Right lobe of liver (tissue), 6 donors: ENCODE measurements around the gene BUB3. TPM values are rescaled to one million over a fixed set of nuclear protein-coding genes. Genes with fewer than 3 reads are reported as not detected.
A peak's percentile ranks its signal among the peaks of the same experiment; 100 is the strongest.

Source experiments
- ATAC-seq, 4 donors: fragments of 200-7000 bp; cut with Tn5 transposase; one replicate each; pipeline ENCODE4 v1.9.1; 2020; ENCODE audit warnings: mild to moderate bottlenecking in 4 of 4, moderate library complexity in 4 of 4
- DNase-seq, 3 donors: peaks; one replicate each; pipeline ENCODE4 v3.0.0-alpha.2; 2020
- H3K27ac ChIP-seq, 3 donors: fragments of 200-600 bp; one replicate each; pipeline ENCODE4 v1.8.0; 2022
- H3K27me3 ChIP-seq, 2 donors: fragments of 200-600 bp; one replicate each; pipeline ENCODE4 v1.8.0; 2022
- H3K36me3 ChIP-seq, 4 donors: fragments of 200-600 bp; sonication (generic) in 1 of 4; one replicate each; pipeline versions ENCODE4 v1.5.1 to v1.8.0; 2017 to 2022; ENCODE audit warnings: control low read depth in 1 of 4
- H3K4me1 ChIP-seq, 4 donors: fragments of 200-600 bp; sonication (generic) in 1 of 4; one replicate each; pipeline versions ENCODE4 v1.5.1 to v1.8.0; 2017 to 2022; ENCODE audit warnings: control low read depth in 1 of 4
- H3K4me3 ChIP-seq, 3 donors: fragments of 200-600 bp; one replicate each; pipeline ENCODE4 v1.8.0; 2022
- H3K9me3 ChIP-seq, 4 donors: fragments of 200-600 bp; sonication (generic) in 1 of 4; one replicate each; pipeline versions ENCODE4 v1.5.1 to v1.8.0; 2017 to 2022; ENCODE audit warnings: control low read depth in 1 of 4
- POLR2A ChIP-seq: fragments of 450-650 bp; IDR thresholded peaks from one replicate; pipeline ENCODE4 v1.6.1; 2017; ENCODE audit warnings: antibody characterized with exemption, mild to moderate bottlenecking
- whole genome bisulfite sequencing: methylation state at CpG from one replicate; pipeline ENCODE4 v1.1.6; 2018; ENCODE audit warnings: low coverage, low lambda C conversion rate; ENCODE audit not compliant: insufficient coverage; ENCODE audit errors: missing lambda C conversion rate; 5-methylcytosine and 5-hydroxymethylcytosine counted together
- intact Hi-C, 2 donors: fragments of 100-400 bp; cut with DNase I; formaldehyde crosslinking; loops; one replicate each; pipeline versions ENCODE4 v1.11.2 to v1.14.1; 2022
- long read RNA-seq: library from polyadenylated mRNA; unstranded; transcript quantifications from one replicate; pipeline ENCODE4 v2.0.0, GENCODE V29; 2019
- total RNA-seq, 6 experiments: library from RNA; depleted of rRNA in 2 of 6; stranded (reverse); fragments of >200 nt in 2 of 6; fragmentation: NEBNext Ultra II Directional in 3 of 6; extraction: Animal tissue kit (Norgen Biotek cat#: 25700) in 3 of 6; gene quantifications; one replicate each; pipeline versions ENCODE4 v1.1.0 to v1.2.4, GENCODE V29; 2016 to 2023
- TF ChIP-seq, protein P1 (sequence below), 4 donors: fragments of 200-600 bp in 3 of 4; fragments of 450-650 bp in 1 of 4; IDR thresholded peaks; one replicate each; pipeline versions ENCODE4 v1.5.1 to v1.8.0; 2016 to 2022; ENCODE audit warnings: antibody characterized with exemption in 4 of 4, mild to moderate bottlenecking in 2 of 4
- donor health status: DM: no; HTN: yes; CAD: no.
- donor health status: DM: no; HTN: no; CAD: no.
- donor health status: DM: no; HTN: no; CAD: no.
- donor health status: DM: no; HTN: yes; CAD: no.
- donor health status: DM: no; HTN: yes; CAD: no.

Gene BUB3
- 10 to 100 TPM; 24.1 to 50.9 (median 31.2) TPM for total RNA-seq
- long read RNA-seq, full-length matches to known transcripts = 7 of 8 reads
- long read RNA-seq, partial matches to known transcripts = 0 of 8 reads
- long read RNA-seq, other reads (novel, unspliced or antisense) = 1 of 8 reads

- Histone ChIP-seq H3K9me3 (no peaks in the 10 kb centered on the region), H3K27ac (peak within 1 kb of the TSS; percentile 57 to 80 (median 79)), H3K4me1 (peaks cover 0 to 44% (median 10%) of the 10 kb centered on the region in 4 donors), H3K36me3 (peaks cover 0 to 19% (median 10%) of the 10 kb centered on the region in 4 donors), H3K4me3 (peak within 1 kb of the TSS; percentile 91 to 97 (median 91)), H3K27me3 (peaks cover 21 to 32% of the 10 kb centered on the region in 2 donors)
- intact Hi-C loops = no loop called here
- peak; percentile 97 to 99 (median 99) for DNase-seq
- 0% methylated on average over 15 of the region's 50 CpGs for WGBS
- peak; percentile 95 to 99 (median 97) for ATAC-seq
- TF ChIP-seq, protein P1, sequence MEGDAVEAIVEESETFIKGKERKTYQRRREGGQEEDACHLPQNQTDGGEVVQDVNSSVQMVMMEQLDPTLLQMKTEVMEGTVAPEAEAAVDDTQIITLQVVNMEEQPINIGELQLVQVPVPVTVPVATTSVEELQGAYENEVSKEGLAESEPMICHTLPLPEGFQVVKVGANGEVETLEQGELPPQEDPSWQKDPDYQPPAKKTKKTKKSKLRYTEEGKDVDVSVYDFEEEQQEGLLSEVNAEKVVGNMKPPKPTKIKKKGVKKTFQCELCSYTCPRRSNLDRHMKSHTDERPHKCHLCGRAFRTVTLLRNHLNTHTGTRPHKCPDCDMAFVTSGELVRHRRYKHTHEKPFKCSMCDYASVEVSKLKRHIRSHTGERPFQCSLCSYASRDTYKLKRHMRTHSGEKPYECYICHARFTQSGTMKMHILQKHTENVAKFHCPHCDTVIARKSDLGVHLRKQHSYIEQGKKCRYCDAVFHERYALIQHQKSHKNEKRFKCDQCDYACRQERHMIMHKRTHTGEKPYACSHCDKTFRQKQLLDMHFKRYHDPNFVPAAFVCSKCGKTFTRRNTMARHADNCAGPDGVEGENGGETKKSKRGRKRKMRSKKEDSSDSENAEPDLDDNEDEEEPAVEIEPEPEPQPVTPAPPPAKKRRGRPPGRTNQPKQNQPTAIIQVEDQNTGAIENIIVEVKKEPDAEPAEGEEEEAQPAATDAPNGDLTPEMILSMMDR (IDR thresholded peaks at IDR 0.05) = peak in 3 of 4 donors; percentile 16 to 31 (median 21)
- peak; percentile 85 for TF ChIP-seq POLR2A
Measured at GRCh38 chr10:123154092-123154710, at the start of gene BUB3. Gene BUB3 (plus strand): TSS chr10:123154402. CDS start chr10:123154918, 516 bp downstream.

DNA sequence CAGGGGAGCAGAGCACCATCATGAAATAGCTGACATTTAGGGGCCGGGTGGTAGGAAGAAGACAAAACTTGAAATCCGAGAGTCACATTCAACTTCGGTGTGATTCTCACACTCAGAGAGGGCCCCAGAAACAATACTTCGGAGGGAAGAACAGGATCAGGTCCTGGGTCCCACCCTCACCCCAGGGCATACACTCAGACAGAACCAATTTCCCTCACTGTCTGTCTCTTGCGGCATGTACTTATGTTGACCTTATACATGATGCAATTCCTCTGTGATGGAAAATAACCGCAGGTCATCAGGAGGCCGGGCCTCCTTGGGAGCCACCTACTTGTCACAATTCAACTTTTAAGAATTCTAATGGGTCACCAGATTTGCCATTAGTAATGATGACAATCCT, 44.7 kb upstream of the BUB3 start:
- no peaks in the 10 kb centered on the region for H3K9me3 ChIP-seq
- no peak for ATAC-seq
- no peak overlapping the region for H3K27ac ChIP-seq
- WGBS = 38% methylated on average over 4 of the region's 7 CpGs
- no peaks in the 10 kb centered on the region for H3K4me1 ChIP-seq
- TF ChIP-seq POLR2A = no peak
- TF ChIP-seq, protein P1 (IDR thresholded peaks at IDR 0.05) = no peak
- no peaks in the 10 kb centered on the region for H3K27me3 ChIP-seq
- no peak overlapping the region for H3K4me3 ChIP-seq
- intact Hi-C loops = no loop called here
- no peak for DNase-seq
- H3K36me3 ChIP-seq = no peaks in the 10 kb centered on the region

DNA sequence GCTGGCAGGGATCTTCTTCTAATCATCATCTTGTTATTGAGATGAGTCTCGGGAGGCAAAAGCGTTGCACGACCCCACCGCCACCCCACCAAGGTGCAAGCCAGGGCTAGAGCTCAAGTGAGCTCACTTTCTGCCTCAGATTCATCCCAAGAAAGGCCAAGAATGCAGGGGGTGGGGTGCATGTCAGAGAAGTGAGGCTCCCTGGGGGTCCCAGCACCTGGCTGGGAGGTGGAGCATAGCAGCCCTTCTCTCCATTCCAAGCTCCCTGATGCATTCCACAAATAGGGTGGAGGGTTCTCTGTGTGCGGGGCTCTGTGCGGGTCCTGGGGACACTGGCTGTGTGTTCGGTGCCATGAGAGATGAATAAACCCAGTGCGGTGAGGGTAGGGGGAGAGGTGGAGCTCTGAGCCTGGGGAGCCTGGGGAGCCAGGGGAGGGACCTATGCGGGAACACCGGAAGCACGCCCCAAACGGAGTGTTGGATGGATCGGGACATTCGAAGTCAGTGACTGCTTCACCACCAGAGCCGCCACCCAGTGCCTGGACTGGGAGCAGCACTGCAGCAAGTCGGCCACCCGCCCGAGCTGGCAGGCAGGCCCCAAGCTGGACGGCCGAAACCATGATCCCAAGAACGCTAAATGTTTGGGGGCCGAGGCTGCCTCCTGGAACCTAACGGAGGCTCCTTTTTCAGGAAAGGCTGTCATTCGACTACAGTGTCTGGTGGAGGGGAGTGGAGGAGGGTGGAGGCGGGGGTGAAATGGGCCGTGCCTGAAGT, 36.4 kb upstream of the BUB3 start:
- intact Hi-C loops = no loop called here
- DNase-seq = no peak
- H3K27me3 ChIP-seq = no peaks in the 10 kb centered on the region
- H3K9me3 ChIP-seq = no peaks in the 10 kb centered on the region
- H3K4me3 ChIP-seq = no peak overlapping the region
- H3K36me3 ChIP-seq = no peaks in the 10 kb centered on the region
- H3K27ac ChIP-seq = no peak overlapping the region
- 34% methylated on average over 14 of the region's 26 CpGs for WGBS
- TF ChIP-seq, protein P1 (IDR thresholded peaks at IDR 0.05) = no peak
- no peak for TF ChIP-seq POLR2A
- H3K4me1 ChIP-seq = no peaks in the 10 kb centered on the region
- ATAC-seq = no peak

DNA sequence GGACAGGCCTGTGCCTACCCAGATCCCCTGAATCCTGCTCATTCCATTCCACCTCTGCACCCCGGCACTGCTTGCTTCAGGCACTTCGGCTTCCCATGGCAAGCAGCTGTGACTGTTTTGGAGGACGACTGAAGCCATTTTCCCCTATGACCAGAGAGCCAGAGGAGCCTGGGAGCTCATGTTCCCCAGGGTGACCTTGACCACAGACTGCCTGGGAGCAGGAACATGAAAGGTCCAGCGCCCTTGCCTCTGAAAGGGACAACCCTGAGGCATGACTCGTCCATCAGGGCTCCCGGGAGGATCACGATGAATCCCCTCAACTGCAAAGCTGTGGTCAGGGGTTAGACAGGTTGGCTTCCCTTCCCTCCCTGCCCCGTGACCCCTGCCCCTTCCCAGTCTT, 35.1 kb upstream of the BUB3 start:
- no peaks in the 10 kb centered on the region for H3K9me3 ChIP-seq
- intact Hi-C loops = no loop called here
- H3K4me3 ChIP-seq = no peak overlapping the region
- ATAC-seq (no peak), DNase-seq (no peak)
- TF ChIP-seq, protein P1 (IDR thresholded peaks at IDR 0.05) = no peak
- no peak for TF ChIP-seq POLR2A
- H3K27me3 ChIP-seq = no peaks in the 10 kb centered on the region
- H3K36me3 ChIP-seq = no peaks in the 10 kb centered on the region
- no peaks in the 10 kb centered on the region for H3K4me1 ChIP-seq
- 40% methylated on average over 2 of the region's 8 CpGs for WGBS
- H3K27ac ChIP-seq = no peak overlapping the region
